ENCODE data around the gene TMEM131.

Gene TMEM131

GRCh38 chr2:97734061-97735051 is 261.4 kb downstream of the TMEM131 start:
- no peak for DNase-seq

- no peak for DNase-seq
Measured at GRCh38 chr2:97733341-97734035, 262.3 kb downstream of the TMEM131 start.

- DNase-seq: no peak
Measured at GRCh38 chr2:97732436-97733340, 263.1 kb downstream of the TMEM131 start.

GRCh38 chr2:97731274-97732020 is 264.3 kb downstream of the TMEM131 start:
- no peak for DNase-seq

- no peak for DNase-seq
Measured at GRCh38 chr2:97730245-97730644, 265.5 kb downstream of the TMEM131 start.

- DNase-seq: no peak
Measured at GRCh38 chr2:97728091-97728731, 267.5 kb downstream of the TMEM131 start.

GRCh38 chr2:97727296-97727695 is 268.5 kb downstream of the TMEM131 start:
- no peak for DNase-seq

GRCh38 chr2:97726261-97727064 is 269.3 kb downstream of the TMEM131 start:
- no peak for DNase-seq

GRCh38 chr2:97724946-97725688 is 270.6 kb downstream of the TMEM131 start:
- no peak for DNase-seq

GRCh38 chr2:97724501-97724900 is 271.2 kb downstream of the TMEM131 start:
- DNase-seq: no peak

- no peak for DNase-seq
Measured at GRCh38 chr2:97724073-97724410, 271.7 kb downstream of the TMEM131 start.

GRCh38 chr2:97723156-97724072 is 272.3 kb downstream of the TMEM131 start:
- DNase-seq: no peak

GRCh38 chr2:97722227-97722626 is 273.5 kb downstream of the TMEM131 start:
- DNase-seq: no peak

- DNase-seq: no peak
Measured at GRCh38 chr2:97720746-97721145, 275.0 kb downstream of the TMEM131 start.

- DNase-seq: no peak
Measured at GRCh38 chr2:97719362-97720155, 276.2 kb downstream of the TMEM131 start.

GRCh38 chr2:97718942-97719341 is 276.8 kb downstream of the TMEM131 start:
- DNase-seq: no peak

GRCh38 chr2:97718051-97718882 is 277.5 kb downstream of the TMEM131 start:
- no peak for DNase-seq

Measured in SHP77 (cell line).